Activated CD8-positive, alpha-beta memory T cell treated with anti-CD3 and anti-CD28 coated beads for 1 hour (primary cell): ENCODE results near the gene EIF4G1.
"Not testable (repeated sequence)": the region's sequence is repeated elsewhere in the genome, so short reads cannot be mapped to it uniquely, and the experiment has no call there.

Source experiments
- DNase-seq, 2 donors: peaks; one replicate each; pipeline ENCODE4 v3.0.0-alpha.2; 2020; ENCODE audit warnings: low read depth in 1 of 2; ENCODE audit errors: extremely low read depth in 1 of 2

EIF4G1 gene

DNA sequence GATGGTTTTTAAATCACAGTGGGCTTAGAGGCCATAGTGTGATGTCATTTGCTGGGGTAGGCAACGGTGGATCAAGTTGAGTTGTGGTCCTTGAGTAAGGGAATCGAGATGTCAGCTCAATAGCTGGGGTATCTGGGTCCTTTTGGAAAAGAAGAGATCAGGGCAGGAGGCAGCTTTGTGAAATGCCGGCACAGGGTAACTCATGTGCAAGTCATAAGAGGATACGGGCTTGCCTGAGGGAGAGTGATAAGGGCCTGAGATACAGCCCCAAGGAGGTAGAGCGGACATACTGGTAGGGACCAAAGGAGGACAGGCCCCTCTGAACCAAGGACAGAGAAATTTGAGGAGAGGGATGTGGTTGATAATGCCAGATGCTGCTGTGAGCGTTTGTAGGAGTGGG is 18.8 kb downstream of the EIF4G1 start:
- DNase-seq: no peak

DNA sequence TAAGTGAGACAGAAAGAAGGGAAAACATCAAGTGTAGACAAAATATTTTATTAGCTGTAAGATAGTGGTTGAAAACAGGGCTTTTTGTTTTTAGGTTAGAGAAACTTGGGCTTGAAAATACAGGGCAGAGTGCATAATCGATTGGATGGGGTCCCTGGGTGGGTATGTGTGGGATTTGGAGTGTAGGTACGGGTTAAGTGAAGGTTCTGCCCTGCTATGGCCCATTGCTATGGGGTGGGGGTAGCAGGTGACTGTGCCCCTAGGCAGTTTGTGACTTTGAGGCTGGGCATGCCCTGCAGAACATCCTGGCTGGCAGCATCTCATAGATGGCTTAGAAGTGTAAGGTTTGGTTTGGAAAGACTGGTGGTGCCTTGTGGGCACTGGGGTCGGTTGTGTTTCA is 19.3 kb downstream of the EIF4G1 start:
- DNase-seq: no peak

DNA sequence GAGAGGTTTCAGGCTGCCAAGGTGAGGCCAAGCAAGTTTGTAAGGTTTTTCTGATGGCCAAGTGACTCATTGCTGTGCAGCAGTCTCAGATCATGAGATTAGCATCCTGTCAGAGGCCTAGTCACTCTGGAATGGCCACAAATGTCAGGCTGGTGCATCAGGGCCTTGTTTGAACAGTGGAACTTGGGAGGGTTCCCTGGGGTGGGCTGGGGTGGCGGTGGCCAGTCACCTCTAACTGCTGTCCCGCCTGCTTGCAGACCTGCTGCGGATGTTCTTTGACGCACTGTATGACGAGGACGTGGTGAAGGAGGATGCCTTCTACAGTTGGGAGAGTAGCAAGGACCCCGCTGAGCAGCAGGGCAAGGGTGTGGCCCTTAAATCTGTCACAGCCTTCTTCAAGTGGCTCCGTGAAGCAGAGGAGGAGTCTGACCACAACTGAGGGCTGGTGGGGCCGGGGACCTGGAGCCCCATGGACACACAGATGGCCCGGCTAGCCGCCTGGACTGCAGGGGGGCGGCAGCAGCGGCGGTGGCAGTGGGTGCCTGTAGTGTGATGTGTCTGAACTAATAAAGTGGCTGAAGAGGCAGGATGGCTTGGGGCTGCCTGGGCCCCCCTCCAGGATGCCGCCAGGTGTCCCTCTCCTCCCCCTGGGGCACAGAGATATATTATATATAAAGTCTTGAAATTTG is 20.2 kb downstream of the EIF4G1 start:
- DNase-seq: peak in 1 of 2 donors; percentile 20

DNA sequence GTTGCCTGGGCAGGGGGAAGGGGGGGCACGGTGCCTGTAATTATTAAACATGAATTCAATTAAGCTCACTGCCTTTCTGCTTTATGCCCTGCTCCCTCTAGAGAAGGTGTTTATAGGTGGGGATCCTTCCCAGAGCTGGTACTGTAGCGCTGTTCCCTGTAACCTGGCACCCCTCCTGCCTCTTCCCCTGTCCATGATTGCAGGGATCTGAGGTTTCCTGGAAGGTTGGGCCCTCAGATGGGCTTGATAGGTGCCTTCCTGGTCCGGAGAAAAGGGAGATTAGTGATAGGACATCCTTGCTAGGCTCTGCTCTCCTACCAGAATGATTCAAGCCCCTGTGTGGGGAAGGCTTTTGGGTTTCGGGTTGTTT is 20.9 kb downstream of the EIF4G1 start:
- DNase-seq: no peak

DNA sequence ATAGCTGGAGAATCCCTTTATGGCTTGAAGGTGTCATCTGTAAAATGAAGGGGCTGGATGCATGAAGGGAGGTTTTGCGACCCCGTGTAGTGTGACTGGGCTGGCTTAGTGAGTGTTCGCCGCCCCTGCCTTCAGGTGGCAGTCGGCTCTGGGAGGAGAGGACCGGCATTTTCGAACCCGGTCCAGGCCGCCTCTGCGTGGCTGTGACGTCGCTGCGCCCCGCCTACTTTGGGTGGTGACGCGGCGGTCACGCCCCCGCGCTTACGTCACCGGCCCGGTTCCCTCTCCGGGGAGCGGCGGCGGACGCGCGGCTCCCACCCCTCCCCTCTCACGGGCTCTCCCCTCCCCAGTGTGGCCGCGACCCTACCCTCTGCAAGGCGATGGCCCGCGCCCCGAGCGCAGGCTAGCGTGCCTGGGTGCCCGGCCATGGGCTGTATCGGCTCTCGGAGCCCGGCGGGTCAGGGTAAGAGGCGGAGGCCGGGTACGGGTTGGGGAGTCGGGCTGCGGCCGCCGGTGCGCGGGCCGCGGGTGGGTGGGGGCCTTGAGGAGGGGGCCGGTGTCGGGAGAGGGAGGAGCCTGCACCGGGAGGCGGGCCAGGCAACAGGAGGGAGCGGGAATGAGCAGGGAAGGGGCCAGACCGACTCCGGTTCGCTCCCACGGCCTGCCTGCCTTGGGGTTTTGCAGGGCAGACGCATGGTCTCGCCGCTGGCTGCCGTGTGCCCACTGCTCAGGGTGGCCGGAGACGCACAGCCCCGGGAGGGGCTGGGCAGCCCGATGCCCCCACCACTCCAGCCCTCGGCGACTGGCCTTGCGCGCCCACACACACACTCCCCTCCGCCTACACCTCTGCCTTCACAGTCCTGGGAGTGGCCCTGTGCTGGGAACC is 21.5 kb downstream of the EIF4G1 start:
- DNase-seq: peak; percentile 63 to 89

DNA sequence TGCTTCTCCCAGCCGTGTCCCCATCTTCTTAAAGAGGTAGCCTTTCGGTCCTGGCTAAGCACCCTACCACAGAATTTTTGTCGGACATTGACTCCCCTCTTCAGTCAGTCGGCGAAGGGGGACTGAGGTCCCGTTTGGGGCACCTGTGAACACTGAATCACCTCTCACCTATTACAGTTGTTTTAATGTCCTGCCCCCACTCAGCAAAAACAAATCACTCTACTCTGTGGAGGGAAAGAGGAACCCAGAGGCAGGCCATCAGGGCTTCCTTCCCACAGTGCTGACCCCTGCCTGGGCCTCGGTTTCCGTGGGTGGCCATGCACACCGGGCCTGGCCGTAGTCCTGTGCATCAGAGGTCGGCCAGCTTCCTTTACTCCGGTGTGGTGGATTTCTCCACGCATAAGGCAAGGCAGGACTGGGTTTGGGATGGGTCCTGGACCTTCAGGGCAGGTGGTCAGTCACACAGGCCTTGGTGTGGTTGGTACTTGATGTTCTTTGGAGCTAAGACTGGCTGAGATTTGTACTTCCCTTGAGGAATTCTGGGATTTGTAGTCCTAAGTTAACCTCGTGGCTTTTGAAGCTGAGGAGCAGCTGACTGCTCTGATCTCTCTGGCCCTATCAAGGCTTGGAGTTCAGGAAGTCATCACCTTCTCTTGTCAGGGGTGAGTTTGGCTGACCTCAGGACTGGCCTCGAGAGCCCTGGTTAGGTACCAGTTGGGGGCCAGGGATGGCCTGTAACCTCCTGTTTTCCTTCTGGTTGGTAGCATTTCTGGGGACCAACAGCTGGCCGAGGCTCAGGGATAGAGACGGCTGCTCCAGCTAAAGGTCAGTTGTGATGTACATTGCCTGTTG is 22.4 kb downstream of the EIF4G1 start:
- no peak for DNase-seq

DNA sequence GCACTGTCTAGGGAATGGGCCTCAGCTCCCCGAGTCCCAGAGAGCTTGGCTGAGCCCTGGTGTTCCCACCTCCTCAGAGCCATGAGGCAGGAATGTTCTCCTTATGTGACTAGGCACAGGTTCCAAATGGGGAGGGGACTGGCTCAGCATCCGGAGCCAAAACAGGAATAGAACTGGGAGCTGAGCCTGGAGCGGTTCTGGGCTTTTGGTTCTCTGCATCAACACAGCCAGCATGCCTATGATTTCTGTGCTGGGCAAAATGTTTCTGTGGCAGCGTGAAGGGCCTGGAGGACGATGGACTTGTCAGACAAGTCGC is 23.0 kb downstream of the EIF4G1 start, which contains the start of gene FAM131A:
Gene FAM131A, plus strand, starts transcription at position 202 of the 316 bp plus-strand sequence. Its CDS starts 31 bp downstream, at position 233.
- no peak for DNase-seq

DNA sequence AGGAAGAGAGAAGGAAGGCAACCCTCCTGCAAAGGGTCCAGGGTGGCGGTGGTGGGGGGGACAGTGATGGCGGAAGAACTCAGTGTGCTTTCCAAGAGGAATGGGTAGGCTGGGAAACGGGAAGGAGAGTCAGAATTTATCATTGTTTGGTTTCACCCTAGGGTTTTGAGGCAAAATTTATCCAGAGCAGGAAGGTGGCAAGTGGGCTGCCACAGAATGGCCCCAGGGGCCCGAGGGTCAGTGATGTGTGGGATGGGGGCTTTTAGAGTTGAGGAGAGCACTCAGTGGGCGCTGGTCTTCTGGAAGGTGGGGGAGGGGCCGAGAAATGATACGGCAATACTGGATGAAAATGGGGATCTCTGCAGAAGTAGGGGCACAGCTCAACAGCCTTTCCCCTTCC is 23.6 kb downstream of the EIF4G1 start:
- no peak for DNase-seq

DNA sequence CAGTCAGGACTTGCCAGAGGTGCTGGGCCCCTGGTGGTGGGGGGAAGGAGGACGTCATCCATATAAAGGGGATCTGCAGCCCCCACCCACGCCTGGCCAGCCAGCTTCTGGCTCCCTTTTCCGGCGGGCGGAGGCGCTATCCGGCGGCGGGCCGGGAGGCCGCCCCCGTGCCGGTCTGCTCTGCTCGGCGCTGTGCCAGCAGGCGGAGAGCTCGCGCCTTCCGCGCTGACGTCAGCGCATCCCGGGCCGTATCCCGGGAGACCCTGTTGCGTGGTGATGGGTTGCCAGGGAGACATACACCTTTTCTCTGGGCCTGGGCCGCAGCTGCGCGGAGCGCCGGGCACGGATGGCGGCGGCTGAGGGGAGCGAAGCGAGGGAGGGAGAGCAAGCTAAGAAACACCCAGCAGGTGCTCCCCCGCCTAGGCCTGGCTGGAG is 24.1 kb downstream of the EIF4G1 start:
- DNase-seq: no peak

DNA sequence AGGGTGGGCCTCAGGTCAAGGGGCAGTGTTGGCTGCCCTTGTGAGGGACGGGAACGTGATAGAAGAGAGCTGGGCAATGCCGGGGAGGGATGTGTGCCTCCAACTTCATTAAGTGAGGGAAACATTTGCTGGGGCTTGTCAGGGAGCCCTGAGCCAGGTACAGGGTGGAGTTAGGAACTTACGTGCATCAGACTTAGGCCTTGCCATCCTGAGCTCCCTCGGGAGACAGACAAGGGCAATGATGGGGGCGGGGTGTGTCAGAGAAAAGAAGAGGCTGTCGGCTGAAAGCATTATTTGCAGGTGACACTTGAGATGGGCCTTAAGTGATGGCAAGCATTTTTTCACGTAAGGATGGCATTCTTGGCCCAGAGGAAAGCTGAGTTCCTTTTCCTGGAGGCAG is 24.6 kb downstream of the EIF4G1 start:
- no peak for DNase-seq

DNA sequence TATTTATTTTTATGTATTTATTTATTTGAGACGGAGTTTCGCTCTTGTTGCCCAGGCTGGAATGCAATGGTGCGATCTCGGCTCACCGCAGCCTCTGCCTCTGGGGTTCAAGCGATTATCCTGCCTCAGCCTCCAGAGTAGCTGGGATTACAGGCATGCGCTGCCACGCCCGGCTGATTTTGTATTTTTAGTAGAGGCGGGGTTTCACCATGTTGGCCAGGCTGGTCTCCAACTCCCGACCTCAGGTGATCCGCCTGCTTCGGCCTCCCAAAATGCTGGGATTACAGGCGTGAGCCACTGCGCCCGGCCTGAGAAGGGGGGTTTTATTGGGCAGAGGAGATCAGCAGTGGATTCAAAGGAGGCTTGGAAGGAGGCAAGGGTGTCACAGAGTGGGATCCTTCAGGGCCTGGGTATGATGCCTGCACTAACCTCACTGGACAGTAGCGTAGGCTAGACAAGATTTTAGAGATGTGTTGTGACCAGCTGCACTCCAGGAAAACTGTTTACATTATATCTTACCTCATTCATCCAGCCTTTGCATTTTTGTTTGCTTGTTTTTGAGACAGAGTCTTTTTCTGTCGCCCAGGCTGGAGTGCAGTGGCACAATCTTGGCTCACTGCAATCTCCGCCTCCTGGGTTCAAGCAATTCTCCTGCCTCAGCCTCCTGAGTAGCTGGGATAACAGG is 25.2 kb downstream of the EIF4G1 start:
- DNase-seq: not testable (repeated sequence)

DNA sequence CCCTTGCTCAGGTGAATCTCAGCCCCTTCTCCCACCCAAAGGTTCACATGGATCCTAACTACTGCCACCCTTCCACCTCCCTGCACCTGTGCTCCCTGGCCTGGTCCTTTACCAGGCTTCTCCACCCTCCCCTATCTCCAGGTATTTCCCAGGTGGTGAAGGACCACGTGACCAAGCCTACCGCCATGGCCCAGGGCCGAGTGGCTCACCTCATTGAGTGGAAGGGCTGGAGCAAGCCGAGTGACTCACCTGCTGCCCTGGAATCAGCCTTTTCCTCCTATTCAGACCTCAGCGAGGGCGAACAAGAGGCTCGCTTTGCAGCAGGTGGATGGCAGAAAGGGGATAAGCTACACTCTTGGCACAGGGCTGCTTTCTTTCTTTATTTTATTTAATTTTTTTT is 27.5 kb downstream of the EIF4G1 start:
- no peak for DNase-seq

DNA sequence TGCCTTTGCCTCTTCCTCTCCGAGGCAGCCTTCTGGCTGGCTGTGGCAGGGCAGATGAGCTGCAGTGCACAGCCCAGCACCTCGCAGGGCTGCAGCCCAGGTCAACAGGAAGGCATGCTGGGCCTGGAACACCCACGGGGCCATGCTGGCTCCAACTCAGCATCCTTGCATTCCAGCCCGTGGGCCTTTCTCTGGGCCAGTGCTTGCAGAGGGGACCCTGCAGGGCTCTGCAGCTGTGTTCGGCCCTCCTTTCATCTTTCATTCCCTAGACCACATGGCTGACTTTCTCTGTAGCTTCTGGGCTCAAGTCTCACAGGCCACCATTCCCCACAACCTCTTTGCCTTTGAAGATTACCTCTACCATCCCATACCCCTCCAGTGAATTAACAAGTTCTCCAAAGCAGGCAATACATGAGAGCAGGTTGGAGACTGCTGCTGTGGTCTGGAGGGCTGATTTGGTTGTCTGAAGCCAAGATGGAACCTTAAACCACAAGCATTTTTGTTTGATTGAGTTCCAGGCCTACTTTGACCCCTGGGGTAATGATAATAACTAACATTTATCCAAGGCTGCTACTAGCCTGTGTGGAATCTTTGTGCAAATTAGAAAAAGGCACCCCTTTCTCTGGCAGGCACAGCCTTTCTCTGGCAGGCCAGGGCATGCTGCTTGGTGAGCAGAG is 28.9 kb downstream of the EIF4G1 start:
- DNase-seq: no peak

DNA sequence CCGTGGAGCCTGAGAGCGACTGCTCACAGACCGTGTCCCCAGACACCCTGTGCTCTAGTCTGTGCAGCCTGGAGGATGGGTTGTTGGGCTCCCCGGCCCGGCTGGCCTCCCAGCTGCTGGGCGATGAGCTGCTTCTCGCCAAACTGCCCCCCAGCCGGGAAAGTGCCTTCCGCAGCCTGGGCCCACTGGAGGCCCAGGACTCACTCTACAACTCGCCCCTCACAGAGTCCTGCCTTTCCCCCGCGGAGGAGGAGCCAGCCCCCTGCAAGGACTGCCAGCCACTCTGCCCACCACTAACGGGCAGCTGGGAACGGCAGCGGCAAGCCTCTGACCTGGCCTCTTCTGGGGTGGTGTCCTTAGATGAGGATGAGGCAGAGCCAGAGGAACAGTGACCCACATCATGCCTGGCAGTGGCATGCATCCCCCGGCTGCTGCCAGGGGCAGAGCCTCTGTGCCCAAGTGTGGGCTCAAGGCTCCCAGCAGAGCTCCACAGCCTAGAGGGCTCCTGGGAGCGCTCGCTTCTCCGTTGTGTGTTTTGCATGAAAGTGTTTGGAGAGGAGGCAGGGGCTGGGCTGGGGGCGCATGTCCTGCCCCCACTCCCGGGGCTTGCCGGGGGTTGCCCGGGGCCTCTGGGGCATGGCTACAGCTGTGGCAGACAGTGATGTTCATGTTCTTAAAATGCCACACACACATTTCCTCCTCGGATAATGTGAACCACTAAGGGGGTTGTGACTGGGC is 30.3 kb downstream of the EIF4G1 start:
- DNase-seq: no peak

DNA sequence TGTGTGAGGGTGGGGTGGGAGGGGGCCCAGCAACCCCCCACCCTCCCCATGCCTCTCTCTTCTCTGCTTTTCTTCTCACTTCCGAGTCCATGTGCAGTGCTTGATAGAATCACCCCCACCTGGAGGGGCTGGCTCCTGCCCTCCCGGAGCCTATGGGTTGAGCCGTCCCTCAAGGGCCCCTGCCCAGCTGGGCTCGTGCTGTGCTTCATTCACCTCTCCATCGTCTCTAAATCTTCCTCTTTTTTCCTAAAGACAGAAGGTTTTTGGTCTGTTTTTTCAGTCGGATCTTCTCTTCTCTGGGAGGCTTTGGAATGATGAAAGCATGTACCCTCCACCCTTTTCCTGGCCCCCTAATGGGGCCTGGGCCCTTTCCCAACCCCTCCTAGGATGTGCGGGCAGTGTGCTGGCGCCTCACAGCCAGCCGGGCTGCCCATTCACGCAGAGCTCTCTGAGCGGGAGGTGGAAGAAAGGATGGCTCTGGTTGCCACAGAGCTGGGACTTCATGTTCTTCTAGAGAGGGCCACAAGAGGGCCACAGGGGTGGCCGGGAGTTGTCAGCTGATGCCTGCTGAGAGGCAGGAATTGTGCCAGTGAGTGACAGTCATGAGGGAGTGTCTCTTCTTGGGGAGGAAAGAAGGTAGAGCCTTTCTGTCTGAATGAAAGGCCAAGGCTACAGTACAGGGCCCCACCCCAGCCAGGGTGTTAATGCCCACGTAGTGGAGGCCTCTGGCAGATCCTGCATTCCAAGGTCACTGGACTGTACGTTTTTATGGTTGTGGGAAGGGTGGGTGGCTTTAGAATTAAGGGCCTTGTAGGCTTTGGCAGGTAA is 31.1 kb downstream of the EIF4G1 start:
- no peak for DNase-seq

DNA sequence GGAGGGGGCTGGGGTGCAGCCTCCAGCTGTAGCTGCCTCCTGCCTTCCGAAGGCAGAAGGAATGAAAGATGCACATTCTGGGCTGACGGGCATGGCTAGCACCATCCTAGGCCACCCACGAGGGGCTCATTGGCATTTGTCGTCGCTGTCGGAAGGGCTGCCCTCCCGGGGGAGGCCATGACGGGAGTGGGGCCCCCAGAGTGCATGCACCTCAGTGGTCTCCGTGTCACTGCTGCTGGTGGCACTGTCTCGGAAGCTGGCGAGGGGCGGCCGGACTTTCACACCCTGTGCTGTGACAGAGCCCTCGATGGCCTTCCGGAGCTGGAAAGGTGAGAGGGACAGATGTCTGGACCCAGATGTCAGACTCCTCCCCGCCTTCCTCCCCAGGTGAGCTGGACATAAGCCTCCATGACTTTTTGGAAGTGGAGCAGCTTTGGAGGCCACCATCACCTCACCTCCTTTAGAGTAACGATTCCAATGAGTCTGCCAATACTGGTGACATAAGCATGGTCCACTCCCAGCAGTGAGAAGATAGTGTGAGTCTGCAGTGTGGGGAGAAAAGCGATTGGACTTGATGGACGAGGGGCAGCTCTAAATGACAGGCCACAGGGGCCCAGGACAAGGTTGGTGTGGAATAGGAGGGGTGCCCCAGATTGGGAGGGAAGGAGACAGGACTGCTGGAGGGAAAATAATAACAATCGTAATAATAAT is 32.2 kb downstream of the EIF4G1 start:
- no peak for DNase-seq

DNA sequence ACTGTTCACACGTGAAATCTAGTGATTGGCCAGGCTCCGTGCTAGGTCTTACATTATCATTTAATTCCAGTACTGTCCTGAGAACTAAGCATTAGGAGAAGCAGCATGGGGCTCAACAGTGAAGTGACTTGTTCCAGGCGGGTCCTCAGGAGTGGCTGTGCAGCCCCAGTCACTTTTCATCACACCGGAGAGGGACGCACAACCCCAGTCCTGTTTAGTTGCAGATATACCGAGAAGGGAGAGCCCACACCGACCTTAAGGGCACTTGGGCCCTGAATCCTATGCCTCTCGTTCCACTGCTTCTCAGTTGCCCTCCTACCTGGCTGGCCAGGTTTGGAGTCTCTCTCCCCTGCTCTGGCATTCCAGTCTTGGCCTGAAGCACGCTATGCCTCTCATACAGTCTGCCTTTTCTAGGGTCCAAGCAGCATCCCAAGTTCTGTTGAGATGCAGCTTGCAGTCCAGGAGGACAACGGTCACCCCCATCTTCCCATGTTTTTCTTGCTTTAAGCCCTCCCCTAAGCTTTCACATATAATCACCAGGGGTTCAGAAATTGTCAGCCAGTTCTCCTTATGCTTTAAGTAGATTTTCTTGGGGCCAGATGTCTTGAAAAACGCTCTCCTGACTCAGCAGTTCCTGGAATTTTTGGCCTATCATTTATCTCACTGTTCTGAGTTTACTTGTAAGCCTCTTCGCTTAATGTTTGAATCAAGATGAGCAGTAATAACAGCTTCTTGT is 33.1 kb downstream of the EIF4G1 start:
- DNase-seq: no peak

DNA sequence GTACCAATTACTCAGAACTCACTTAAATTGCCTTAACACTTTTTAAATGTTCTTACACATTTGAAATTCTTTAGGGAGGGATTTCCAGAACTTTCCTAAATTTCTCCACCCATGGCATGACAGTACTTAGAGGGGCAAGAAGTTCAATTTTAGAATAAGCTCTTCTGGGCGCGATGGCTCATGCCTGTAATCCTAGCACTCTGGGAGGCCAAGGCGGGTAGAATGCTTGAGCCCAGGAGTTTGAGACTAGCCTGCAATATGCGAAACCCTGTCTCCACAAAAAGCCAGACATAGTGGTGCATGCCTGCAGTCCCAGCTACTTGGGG is 33.6 kb downstream of the EIF4G1 start:
- DNase-seq: no peak
